ENCODE data around the gene ADCY6.

Gene ADCY6

GRCh38 chr12:48775299-48775698 is 13.6 kb downstream of the ADCY6 start:
- H3K36me3 ChIP-seq (ENCODE audit: control insufficient read depth in 5 of 5, insufficient read depth in 5 of 5, low read length in 5 of 5): peaks cover 7 to 82% (median 78%) of the 10 kb centered on the region in 5 donors
- H3K27ac ChIP-seq (ENCODE audit: low read depth, low read length): no peak overlapping the region

DNA sequence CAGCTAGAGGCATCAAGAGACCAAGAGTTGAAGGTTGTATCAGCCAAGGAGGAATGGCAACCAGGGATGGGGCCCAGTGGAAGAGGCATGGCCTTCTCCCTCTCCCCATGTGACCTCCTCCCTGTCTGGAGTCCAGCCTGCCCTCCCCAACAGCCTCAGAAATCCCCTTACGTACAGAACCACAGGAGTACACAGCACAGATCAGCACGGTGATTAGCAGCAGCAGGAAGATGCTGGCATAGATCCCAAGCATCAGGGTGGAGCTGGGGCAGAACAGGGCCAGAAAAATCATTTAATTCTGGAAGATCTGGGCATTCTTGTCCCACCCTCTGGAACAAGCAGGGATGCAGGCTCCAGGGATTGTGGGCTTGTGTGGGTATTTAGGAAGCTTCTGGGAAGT is 14.4 kb downstream of the ADCY6 start:
- no peaks in the 10 kb centered on the region for H3K27me3 ChIP-seq (ENCODE audit: control insufficient read depth in 5 of 5, insufficient read depth in 4 of 5, low read length in 5 of 5)
- H3K9ac ChIP-seq (ENCODE audit: low read length in 5 of 5): peak overlapping the region in 1 of 5 donors; percentile 27
- no peak overlapping the region for H3K4me3 ChIP-seq (ENCODE audit: low read depth in 1 of 5, low read length in 5 of 5)
- peaks cover 10 to 86% (median 81%) of the 10 kb centered on the region in 5 donors for H3K36me3 ChIP-seq (ENCODE audit: control insufficient read depth in 5 of 5, insufficient read depth in 5 of 5, low read length in 5 of 5)
- H3K27ac ChIP-seq (ENCODE audit: low read depth, low read length): no peak overlapping the region
- no peaks in the 10 kb centered on the region for H3K9me3 ChIP-seq (ENCODE audit: control insufficient read depth in 5 of 5, low read length in 5 of 5)
- peaks cover 0 to 41% (median 16%) of the 10 kb centered on the region in 5 donors for H3K4me1 ChIP-seq (ENCODE audit: control insufficient read depth in 5 of 5, insufficient read depth in 5 of 5, low read length in 5 of 5)

More at GRCh38 chr12:48775299-48775698, 13.6 kb downstream of the ADCY6 start:
- Histone ChIP-seq H3K4me1 (ENCODE audit: control insufficient read depth in 5 of 5, insufficient read depth in 5 of 5, low read length in 5 of 5) (peaks cover 0 to 49% (median 24%) of the 10 kb centered on the region in 5 donors), H3K9ac (ENCODE audit: low read length in 5 of 5) (peak overlapping the region in 1 of 5 donors; percentile 27), H3K27me3 (ENCODE audit: control insufficient read depth in 5 of 5, insufficient read depth in 4 of 5, low read length in 5 of 5) (no peaks in the 10 kb centered on the region), H3K4me3 (ENCODE audit: low read depth in 1 of 5, low read length in 5 of 5) (no peak overlapping the region), H3K9me3 (ENCODE audit: control insufficient read depth in 5 of 5, low read length in 5 of 5) (no peaks in the 10 kb centered on the region)

DNA sequence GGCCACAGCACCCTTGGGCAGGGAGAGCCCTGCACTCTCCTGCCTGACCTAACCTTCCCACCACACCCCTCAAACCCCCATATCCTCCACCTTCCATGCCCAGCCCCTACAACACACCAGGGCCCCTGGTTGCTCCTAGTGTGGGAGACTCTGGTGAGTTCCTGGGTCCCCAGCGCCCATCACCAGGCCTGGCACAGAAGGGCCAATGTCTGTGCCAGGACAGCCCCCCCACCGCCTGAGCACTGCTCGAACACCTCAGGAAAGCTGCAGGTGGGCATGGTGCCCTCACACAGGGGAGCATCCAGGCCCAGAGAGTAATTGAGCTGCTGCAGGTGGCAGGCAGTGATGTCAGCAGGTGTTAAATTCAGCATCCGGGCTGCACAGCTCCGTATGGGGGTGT is 15.2 kb downstream of the ADCY6 start:
- H3K27ac ChIP-seq (ENCODE audit: low read depth, low read length): no peak overlapping the region
- no peaks in the 10 kb centered on the region for H3K9me3 ChIP-seq (ENCODE audit: control insufficient read depth in 5 of 5, low read length in 5 of 5)
- H3K4me3 ChIP-seq (ENCODE audit: low read depth in 1 of 5, low read length in 5 of 5): no peak overlapping the region
- H3K4me1 ChIP-seq (ENCODE audit: control insufficient read depth in 5 of 5, insufficient read depth in 5 of 5, low read length in 5 of 5): peaks cover 0 to 37% (median 11%) of the 10 kb centered on the region in 5 donors
- H3K9ac ChIP-seq (ENCODE audit: low read length in 5 of 5): no peak overlapping the region
- no peaks in the 10 kb centered on the region for H3K27me3 ChIP-seq (ENCODE audit: control insufficient read depth in 5 of 5, insufficient read depth in 4 of 5, low read length in 5 of 5)
- peaks cover 10 to 91% (median 88%) of the 10 kb centered on the region in 5 donors for H3K36me3 ChIP-seq (ENCODE audit: control insufficient read depth in 5 of 5, insufficient read depth in 5 of 5, low read length in 5 of 5)

GRCh38 chr12:48771588-48772112 is 17.2 kb downstream of the ADCY6 start:
- no peak overlapping the region for H3K4me3 ChIP-seq (ENCODE audit: low read depth in 1 of 5, low read length in 5 of 5)
- H3K4me1 ChIP-seq (ENCODE audit: control insufficient read depth in 5 of 5, insufficient read depth in 5 of 5, low read length in 5 of 5): peaks cover 3 to 43% (median 29%) of the 10 kb centered on the region in 5 donors
- peaks cover 10 to 94% (median 88%) of the 10 kb centered on the region in 5 donors for H3K36me3 ChIP-seq (ENCODE audit: control insufficient read depth in 5 of 5, insufficient read depth in 5 of 5, low read length in 5 of 5)
- H3K27me3 ChIP-seq (ENCODE audit: control insufficient read depth in 5 of 5, insufficient read depth in 4 of 5, low read length in 5 of 5): no peaks in the 10 kb centered on the region
- no peak overlapping the region for H3K27ac ChIP-seq (ENCODE audit: low read depth, low read length)
- no peaks in the 10 kb centered on the region for H3K9me3 ChIP-seq (ENCODE audit: control insufficient read depth in 5 of 5, low read length in 5 of 5)
- no peak overlapping the region for H3K9ac ChIP-seq (ENCODE audit: low read length in 5 of 5)

DNA sequence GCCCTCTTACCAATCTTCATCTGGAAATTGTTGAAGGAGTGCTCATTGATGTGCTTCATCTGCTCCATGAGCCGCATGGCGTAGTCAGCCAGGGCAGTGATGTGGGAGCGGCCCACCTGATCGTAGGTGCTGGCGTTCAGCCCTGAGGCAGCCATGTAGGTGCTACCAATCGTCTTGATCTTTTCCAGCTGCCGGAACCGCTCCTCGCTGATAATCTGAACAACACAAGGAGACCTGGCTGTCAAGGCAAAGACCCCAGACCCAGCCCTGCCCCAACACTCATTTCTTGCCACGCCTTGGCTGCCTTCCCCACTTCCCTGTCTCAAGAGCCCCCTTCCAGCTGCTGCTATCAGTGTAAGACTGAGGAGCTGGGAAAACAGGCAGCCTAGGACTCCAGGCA is 18.1 kb downstream of the ADCY6 start:
- peaks cover 4 to 48% (median 31%) of the 10 kb centered on the region in 5 donors for H3K4me1 ChIP-seq (ENCODE audit: control insufficient read depth in 5 of 5, insufficient read depth in 5 of 5, low read length in 5 of 5)
- H3K9ac ChIP-seq (ENCODE audit: low read length in 5 of 5): no peak overlapping the region
- no peaks in the 10 kb centered on the region for H3K27me3 ChIP-seq (ENCODE audit: control insufficient read depth in 5 of 5, insufficient read depth in 4 of 5, low read length in 5 of 5)
- H3K4me3 ChIP-seq (ENCODE audit: low read depth in 1 of 5, low read length in 5 of 5): no peak overlapping the region
- H3K9me3 ChIP-seq (ENCODE audit: control insufficient read depth in 5 of 5, low read length in 5 of 5): no peaks in the 10 kb centered on the region
- peaks cover 10 to 92% (median 84%) of the 10 kb centered on the region in 5 donors for H3K36me3 ChIP-seq (ENCODE audit: control insufficient read depth in 5 of 5, insufficient read depth in 5 of 5, low read length in 5 of 5)
- H3K27ac ChIP-seq (ENCODE audit: low read depth, low read length): no peak overlapping the region

GRCh38 chr12:48768736-48769135 is 20.2 kb downstream of the ADCY6 start:
- peaks cover 10 to 85% (median 73%) of the 10 kb centered on the region in 5 donors for H3K36me3 ChIP-seq (ENCODE audit: control insufficient read depth in 5 of 5, insufficient read depth in 5 of 5, low read length in 5 of 5)
- peaks cover 7 to 35% (median 32%) of the 10 kb centered on the region in 5 donors for H3K4me1 ChIP-seq (ENCODE audit: control insufficient read depth in 5 of 5, insufficient read depth in 5 of 5, low read length in 5 of 5)
- no peaks in the 10 kb centered on the region for H3K27me3 ChIP-seq (ENCODE audit: control insufficient read depth in 5 of 5, insufficient read depth in 4 of 5, low read length in 5 of 5)
- H3K4me3 ChIP-seq (ENCODE audit: low read depth in 1 of 5, low read length in 5 of 5): no peak overlapping the region
- H3K9ac ChIP-seq (ENCODE audit: low read length in 5 of 5): peak overlapping the region in 1 of 5 donors; percentile 7
- H3K9me3 ChIP-seq (ENCODE audit: control insufficient read depth in 5 of 5, low read length in 5 of 5): no peaks in the 10 kb centered on the region
- no peak overlapping the region for H3K27ac ChIP-seq (ENCODE audit: low read depth, low read length)

DNA sequence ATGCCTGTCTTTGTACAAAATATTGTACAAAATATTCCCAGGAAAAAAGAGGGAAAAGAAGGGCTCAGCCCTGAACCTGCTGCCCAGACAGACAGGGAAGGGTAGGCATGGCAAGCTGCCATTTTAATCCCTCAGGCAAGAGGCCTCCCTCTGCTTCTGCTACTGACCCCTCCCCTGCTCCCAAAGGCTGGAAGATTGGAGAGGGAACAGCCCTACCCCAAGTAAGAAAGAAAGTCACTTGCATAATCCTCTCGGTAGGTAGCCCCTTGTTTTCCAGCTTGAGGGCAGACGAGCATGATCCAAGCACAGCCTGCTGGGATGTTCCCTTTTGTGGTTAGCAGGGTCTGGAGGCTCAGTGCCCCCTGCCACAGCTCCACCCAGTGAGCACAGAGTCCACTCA is 20.7 kb downstream of the ADCY6 start:
- no peak overlapping the region for H3K27ac ChIP-seq (ENCODE audit: low read depth, low read length)

GRCh38 chr12:48767521-48767920 is 21.4 kb downstream of the ADCY6 start:
- peaks cover 7 to 35% (median 32%) of the 10 kb centered on the region in 5 donors for H3K4me1 ChIP-seq (ENCODE audit: control insufficient read depth in 5 of 5, insufficient read depth in 5 of 5, low read length in 5 of 5)
- peaks cover 6 to 72% (median 61%) of the 10 kb centered on the region in 5 donors for H3K36me3 ChIP-seq (ENCODE audit: control insufficient read depth in 5 of 5, insufficient read depth in 5 of 5, low read length in 5 of 5)
- H3K9me3 ChIP-seq (ENCODE audit: control insufficient read depth in 5 of 5, low read length in 5 of 5): no peaks in the 10 kb centered on the region
- no peak overlapping the region for H3K9ac ChIP-seq (ENCODE audit: low read length in 5 of 5)
- H3K4me3 ChIP-seq (ENCODE audit: low read depth in 1 of 5, low read length in 5 of 5): no peak overlapping the region
- no peaks in the 10 kb centered on the region for H3K27me3 ChIP-seq (ENCODE audit: control insufficient read depth in 5 of 5, insufficient read depth in 4 of 5, low read length in 5 of 5)
- H3K27ac ChIP-seq (ENCODE audit: low read depth, low read length): no peak overlapping the region

More for the DNA sequence above, 20.7 kb downstream of the ADCY6 start:
- H3K9ac ChIP-seq (ENCODE audit: low read length in 5 of 5): no peak overlapping the region
- H3K36me3 ChIP-seq (ENCODE audit: control insufficient read depth in 5 of 5, insufficient read depth in 5 of 5, low read length in 5 of 5): peaks cover 10 to 79% (median 67%) of the 10 kb centered on the region in 5 donors
- no peak overlapping the region for H3K4me3 ChIP-seq (ENCODE audit: low read depth in 1 of 5, low read length in 5 of 5)
- H3K27me3 ChIP-seq (ENCODE audit: control insufficient read depth in 5 of 5, insufficient read depth in 4 of 5, low read length in 5 of 5): no peaks in the 10 kb centered on the region
- no peaks in the 10 kb centered on the region for H3K9me3 ChIP-seq (ENCODE audit: control insufficient read depth in 5 of 5, low read length in 5 of 5)
- H3K4me1 ChIP-seq (ENCODE audit: control insufficient read depth in 5 of 5, insufficient read depth in 5 of 5, low read length in 5 of 5): peaks cover 7 to 35% (median 32%) of the 10 kb centered on the region in 5 donors

GRCh38 chr12:48767047-48767446 is 21.8 kb downstream of the ADCY6 start:
- peaks cover 7 to 35% (median 32%) of the 10 kb centered on the region in 5 donors for H3K4me1 ChIP-seq (ENCODE audit: control insufficient read depth in 5 of 5, insufficient read depth in 5 of 5, low read length in 5 of 5)
- no peak overlapping the region for H3K4me3 ChIP-seq (ENCODE audit: low read depth in 1 of 5, low read length in 5 of 5)
- no peaks in the 10 kb centered on the region for H3K9me3 ChIP-seq (ENCODE audit: control insufficient read depth in 5 of 5, low read length in 5 of 5)
- no peaks in the 10 kb centered on the region for H3K27me3 ChIP-seq (ENCODE audit: control insufficient read depth in 5 of 5, insufficient read depth in 4 of 5, low read length in 5 of 5)
- H3K36me3 ChIP-seq (ENCODE audit: control insufficient read depth in 5 of 5, insufficient read depth in 5 of 5, low read length in 5 of 5): peaks cover 4 to 68% (median 56%) of the 10 kb centered on the region in 5 donors
- H3K27ac ChIP-seq (ENCODE audit: low read depth, low read length): no peak overlapping the region
- H3K9ac ChIP-seq (ENCODE audit: low read length in 5 of 5): no peak overlapping the region

GRCh38 chr12:48765753-48766162 is 23.1 kb downstream of the ADCY6 start:
- Histone ChIP-seq H3K27me3 (ENCODE audit: control insufficient read depth in 5 of 5, insufficient read depth in 4 of 5, low read length in 5 of 5) (no peaks in the 10 kb centered on the region), H3K9ac (ENCODE audit: low read length in 5 of 5) (no peak overlapping the region), H3K4me3 (ENCODE audit: low read depth in 1 of 5, low read length in 5 of 5) (no peak overlapping the region), H3K4me1 (ENCODE audit: control insufficient read depth in 5 of 5, insufficient read depth in 5 of 5, low read length in 5 of 5) (peaks cover 7 to 35% (median 32%) of the 10 kb centered on the region in 5 donors), H3K36me3 (ENCODE audit: control insufficient read depth in 5 of 5, insufficient read depth in 5 of 5, low read length in 5 of 5) (peaks cover 4 to 55% (median 43%) of the 10 kb centered on the region in 5 donors), H3K27ac (ENCODE audit: low read depth, low read length) (no peak overlapping the region), H3K9me3 (ENCODE audit: control insufficient read depth in 5 of 5, low read length in 5 of 5) (no peaks in the 10 kb centered on the region)
